DMS79 (cell line): ENCODE data around the gene NAPEPLD.
A peak's percentile ranks its signal among the peaks of the same experiment; 100 is the strongest.
"Not testable (repeated sequence)": the region's sequence is repeated elsewhere in the genome, so short reads cannot be mapped to it uniquely, and the experiment has no call there.

Experiments
- DNase-seq: peaks from one replicate; lab custom pipeline; 2025; lab: John Stamatoyannopoulos, UW

Gene NAPEPLD

DNA sequence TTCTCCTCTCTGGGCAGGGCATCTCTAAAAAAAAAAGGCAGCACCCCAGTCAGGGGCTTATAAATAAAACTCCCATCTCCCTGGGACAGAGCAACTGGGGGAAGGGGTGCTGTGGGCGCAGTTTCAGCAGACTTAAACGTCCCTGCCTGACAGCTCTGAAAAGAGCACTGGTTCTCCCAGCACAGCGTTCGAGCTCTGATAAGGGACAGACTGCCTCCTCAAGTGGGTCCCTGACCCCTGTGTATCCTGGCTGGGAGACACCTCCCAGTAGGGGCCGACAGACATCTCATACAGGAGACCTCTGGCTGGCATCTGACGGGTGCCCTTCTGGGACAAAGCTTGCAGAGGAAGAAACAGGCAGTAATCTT, 42.2 kb downstream of the NAPEPLD start:
- DNase-seq = not testable (repeated sequence)

DNA sequence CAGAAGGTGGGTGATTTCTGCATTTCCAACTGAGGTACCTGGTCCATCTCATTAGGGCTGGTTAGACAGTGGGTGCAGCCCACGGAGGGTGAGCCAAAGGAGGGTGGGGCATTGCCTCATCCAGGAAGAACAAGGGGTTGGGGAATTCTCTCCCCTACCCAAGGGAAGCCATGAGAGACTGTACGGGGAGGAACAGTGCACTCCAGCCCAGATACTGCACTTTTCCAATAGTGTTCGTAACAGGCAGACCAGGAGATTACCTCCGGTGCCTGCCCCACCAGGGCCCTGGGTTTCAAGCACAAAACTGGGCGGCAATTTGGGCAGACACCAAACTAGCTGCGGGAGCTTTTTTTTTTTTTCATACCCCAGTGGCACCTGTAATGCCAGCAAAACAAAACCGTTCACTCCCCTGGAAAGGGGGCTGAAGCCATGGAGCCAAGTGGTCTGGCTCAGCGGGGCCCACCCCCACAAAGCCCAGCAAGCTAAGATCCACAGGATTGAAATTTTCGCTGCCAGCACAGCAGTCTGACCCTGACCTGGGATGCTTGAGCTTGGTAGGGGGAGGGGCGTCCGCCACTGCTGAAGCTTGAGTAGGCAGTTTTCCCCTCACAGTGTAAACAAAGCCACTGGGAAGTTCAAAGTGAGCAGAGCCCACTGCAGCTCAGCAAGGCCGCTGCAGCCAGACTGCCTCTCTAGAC, 42.7 kb downstream of the NAPEPLD start:
- DNase-seq = no peak

DNA sequence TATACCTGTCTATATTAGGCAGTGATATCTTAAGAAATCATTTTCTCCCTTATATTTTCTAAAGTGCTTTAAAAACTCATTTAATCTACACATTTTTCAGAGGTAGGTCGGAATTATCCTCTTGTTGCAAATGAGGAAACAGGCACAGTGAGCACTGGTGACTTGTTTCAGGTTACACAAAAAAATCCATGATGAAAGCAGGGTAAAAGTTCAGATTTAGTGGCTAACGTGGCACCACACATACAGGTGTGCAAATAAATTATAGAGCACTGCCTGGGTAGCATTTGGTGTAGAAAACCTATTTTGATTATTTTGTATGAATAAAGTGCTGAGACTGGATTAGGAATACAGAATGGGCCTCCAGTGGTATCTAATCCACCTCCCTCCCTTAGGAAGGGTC, 47.4 kb downstream of the NAPEPLD start:
- DNase-seq = no peak

DNA sequence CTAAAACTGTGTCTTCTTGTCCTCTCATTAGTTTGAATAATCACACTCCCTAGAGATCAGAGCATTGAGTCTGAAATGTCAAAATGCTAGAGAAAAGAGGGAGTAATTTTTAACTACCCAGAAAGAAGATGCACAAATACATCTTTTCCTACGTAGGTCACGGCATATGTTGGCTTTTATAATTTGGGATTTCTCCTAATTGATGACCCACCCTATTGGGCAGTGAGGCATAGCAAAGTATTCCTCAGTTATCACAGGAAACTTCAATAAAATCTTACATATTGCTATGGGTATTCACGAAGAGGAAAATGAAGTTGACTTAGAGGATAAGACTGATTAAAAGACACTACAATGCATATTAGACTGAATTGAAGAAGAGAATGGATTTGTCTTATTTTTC, 48.6 kb downstream of the NAPEPLD start:
- no peak for DNase-seq

DNA sequence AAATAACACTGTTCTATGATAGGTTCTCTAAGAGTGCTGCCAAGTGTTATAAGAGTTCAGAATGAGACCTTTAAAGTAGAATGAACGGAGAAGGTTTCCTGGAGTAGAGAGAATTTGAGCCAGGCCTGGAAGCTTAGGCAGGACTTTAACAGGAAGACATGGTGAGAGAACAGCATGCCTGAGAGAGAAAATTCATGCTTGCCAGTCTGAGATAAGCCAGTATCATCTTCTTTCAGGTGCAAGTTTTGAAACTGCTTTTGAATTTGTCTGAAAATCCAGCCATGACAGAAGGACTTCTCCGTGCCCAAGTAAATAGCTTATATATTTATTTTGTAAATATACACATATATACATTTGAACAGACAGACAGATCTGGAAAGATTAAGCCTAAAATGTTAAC, 51.9 kb downstream of the NAPEPLD start:
- no peak for DNase-seq

DNA sequence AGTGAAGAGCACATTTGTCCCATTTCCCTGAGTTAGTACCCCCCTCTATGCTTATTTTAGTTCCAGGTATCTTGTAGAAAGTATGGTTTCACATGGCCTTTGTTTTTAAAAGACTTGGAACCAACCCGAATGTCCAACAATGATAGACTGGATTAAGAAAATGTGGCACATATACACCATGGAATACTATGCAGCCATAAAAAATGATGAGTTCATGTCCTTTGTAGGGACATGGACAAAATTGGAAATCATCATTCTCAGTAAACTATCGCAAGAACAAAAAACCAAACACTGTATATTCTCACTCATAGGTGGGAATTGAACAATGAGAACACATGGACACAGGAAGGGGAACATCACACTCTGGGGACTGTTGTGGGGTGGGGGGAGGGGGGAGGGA, 53.3 kb downstream of the NAPEPLD start:
- DNase-seq = not testable (repeated sequence)

DNA sequence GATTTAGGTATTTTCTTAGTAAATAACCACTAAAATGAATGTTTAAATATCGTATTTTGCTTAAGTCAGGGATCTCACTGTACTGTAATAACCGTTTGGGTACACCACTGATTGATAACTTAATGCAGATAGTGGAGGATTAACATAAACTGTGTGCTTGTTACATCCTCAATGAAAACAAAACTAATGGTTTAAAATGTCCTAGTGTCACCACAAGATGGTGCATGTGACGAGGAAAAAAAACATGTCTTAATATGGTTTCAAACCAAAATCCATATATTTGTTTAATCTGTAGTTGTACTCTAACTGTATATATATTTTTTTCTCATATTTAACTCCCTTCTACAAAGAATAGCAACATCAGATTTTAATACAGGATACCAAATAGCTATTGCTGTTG, 54.8 kb downstream of the NAPEPLD start:
- no peak for DNase-seq

DNA sequence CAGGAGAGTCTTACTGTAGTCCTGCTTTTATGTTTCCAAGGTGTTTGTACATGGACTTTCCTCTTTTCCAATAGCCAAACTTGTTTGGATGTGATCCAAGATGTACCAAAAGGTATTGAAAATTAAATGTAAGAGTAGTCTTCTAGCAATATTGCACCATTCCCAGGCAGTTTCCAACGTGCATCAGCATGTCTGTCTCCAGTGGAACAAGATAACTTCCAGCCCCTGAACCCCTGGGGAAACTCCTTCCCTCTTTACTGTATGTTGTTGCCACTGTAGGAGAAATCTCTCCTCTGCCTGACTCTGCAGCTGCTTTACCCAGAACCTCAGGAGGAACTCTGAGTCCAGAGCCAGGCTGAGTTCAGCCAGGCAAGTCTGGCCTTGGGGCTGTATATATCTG, 55.5 kb downstream of the NAPEPLD start:
- no peak for DNase-seq

DNA sequence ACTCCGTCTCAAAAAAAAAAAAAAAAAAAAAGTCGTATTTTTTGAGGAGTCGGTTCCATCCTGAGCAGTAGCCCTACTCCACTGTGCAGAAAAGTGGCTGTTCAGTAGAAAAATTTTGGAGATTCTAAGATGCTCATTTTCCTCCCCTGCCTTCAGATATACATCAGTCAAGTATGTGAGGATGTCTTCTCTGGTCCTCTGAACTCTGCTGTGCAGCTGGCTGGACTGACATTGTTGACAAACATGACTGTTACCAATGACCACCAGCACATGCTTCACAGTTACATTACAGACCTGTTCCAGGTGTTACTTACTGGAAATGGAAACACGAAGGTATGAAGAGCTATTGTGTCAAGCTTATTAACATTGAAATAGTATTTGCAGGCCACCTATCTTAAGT, 56.6 kb downstream of the NAPEPLD start:
- DNase-seq = not testable (repeated sequence)

DNA sequence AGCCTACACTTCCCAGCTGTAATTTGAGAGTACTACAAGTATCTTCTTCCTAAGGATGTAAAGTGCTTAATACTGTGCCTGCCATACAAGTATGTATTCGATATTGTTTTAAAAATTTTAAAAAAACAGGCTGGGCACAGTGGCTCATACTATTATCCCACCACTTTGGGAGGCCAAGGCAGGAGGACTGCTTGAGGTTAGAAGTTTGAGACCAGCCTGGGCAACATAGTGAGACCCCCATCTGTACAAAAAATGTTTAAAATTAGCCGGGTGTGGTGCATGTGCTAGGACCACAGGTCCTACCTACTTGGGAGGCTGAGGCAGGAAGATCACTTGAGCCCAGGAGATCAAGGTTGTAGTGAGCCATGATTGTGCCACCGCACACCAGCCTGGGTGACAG, 65.7 kb downstream of the NAPEPLD start:
- no peak for DNase-seq

DNA sequence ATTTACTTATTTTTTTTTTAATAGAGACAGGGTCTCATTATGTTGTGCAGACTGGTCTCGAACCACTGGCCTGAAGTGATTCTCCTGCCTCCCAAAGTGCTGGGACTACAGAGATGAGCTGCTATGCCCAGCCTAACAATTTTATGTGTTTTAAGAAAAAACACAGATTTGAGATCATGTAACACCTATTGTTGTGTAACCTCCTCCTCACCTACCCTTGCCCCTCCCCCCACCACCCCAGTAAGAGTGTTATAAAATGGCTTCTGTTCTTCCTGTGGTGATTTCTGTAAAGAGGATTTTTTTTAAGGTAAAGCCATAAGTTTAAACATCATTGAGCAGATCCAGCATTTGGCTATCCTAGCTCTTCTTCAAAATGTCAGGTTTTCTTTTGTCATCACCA, 66.4 kb downstream of the NAPEPLD start:
- DNase-seq = no peak

DNA sequence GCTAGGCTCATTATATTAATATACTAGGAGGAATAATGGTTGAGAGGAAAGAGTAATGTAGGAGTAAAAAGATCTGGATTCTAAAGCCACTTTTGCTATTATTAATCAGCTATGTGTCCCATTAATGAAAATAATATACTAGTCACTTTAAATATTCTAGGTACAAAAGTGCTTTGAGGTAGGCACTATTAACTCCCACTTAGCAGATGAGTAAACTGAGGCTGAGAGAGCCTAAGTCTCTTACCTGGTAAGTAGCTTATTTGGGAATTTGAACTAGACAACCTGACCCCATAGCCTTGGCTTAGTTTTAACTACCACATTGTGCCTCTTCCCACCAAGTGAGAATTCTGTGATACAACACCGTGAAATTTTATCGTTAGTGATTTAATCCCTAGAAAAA, 68.0 kb downstream of the NAPEPLD start:
- DNase-seq = no peak

DNA sequence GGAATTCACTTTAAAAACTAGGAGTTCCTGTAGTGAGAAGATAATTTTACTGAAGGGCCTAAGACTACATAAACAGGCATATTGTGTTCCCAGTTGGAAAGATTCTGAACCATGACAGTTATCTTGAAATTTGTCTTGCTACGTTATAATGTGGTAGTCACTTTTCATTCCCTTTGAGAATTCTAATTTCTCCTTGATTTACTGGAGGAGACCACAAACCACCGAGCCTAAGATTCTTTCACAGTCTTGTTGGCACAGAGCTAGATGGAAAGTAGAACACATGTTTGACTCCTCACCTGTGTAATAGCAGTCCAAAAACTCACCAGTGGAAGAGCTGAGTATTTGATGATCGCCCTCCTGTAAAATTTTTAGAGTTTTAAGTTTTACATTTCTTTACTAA, 69.1 kb downstream of the NAPEPLD start:
- DNase-seq = no peak

DNA sequence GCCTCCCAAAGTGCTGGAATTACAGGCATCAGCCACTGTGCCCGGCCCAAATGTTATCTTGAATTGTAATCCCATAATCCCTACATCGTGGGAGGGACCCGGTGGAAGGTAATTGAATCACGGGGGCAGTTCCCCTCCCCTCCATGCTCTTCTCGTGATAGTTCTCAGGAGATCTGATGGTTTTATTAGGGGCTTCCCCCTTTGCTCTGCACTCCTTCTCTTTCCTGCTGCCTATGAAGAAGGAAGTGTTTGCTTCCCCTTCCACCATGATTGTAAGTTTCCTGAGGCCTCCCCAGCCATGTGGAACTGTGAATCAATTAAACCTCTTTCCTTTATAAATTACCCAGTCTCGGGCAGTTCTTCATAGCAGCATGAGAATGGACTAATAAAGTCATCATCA, 70.7 kb downstream of the NAPEPLD start:
- DNase-seq = not testable (repeated sequence)

DNA sequence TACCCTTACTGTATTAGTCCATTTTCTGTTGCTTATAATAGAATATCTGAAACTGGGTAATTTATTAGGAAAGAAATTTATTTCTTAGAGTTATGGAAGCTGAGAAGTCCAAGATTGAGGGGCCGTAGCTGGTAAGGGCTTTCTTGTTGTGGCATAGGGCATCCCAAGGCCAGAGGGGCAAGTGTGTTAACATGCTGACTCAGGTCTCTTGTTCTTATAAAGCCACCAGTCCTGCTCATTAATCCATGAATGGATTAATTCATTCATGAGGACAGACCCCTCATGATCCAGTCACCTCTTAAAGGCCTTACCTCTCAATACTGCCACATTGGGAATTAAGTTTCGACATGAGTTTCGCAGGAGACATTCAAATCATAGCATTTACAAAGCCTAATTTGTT, 71.6 kb downstream of the NAPEPLD start:
- no peak for DNase-seq

DNA sequence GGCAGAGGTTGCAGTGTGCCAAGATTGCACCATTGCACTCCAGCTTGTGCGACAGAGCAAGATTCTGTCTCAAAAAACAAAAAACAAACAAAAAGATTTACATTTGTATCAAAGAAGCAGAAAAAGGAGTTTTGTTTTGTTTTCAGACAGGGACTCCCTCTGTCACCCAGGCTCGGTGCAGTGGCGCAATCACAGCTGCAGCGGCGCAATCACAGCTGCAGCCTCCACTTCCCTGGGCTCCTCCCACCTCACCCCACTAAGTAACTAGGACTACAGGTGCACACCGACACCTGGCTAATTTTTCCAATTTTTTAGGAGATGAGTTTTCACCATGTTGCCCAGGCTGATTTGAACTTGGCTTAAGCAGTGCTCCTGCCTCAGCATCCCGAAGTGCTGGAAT, 72.1 kb downstream of the NAPEPLD start:
- no peak for DNase-seq

DNA sequence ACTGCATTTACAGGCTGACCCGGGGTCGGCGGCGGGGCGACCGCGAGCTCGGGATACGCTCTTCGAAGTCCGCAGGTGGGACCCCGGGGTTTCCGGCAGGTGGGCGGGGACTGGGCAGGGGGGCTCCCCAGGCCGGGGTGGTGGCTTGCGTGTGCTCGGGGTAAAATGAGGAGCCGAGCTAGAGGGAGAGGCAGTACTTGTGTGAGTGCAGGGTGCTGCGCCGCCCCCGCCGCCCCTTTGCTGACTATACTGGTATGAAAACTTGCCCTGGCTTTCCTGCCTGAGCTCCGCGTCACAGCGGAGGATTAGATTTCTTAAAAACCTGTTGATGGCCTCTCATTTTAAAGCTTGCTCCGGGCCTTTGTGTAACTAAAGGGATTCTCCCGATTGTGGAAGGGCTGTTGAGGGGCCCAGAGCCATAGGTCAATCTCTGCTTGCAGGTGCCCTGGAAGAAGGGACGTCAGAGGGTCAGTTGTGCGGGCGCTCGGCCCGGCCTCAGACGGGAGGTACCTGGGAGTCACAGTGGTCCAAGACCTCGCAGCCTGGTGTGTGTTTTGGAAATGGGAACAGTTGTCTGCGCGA, 73.5 kb downstream of the NAPEPLD start:
- peak; percentile 41 for DNase-seq

DNA sequence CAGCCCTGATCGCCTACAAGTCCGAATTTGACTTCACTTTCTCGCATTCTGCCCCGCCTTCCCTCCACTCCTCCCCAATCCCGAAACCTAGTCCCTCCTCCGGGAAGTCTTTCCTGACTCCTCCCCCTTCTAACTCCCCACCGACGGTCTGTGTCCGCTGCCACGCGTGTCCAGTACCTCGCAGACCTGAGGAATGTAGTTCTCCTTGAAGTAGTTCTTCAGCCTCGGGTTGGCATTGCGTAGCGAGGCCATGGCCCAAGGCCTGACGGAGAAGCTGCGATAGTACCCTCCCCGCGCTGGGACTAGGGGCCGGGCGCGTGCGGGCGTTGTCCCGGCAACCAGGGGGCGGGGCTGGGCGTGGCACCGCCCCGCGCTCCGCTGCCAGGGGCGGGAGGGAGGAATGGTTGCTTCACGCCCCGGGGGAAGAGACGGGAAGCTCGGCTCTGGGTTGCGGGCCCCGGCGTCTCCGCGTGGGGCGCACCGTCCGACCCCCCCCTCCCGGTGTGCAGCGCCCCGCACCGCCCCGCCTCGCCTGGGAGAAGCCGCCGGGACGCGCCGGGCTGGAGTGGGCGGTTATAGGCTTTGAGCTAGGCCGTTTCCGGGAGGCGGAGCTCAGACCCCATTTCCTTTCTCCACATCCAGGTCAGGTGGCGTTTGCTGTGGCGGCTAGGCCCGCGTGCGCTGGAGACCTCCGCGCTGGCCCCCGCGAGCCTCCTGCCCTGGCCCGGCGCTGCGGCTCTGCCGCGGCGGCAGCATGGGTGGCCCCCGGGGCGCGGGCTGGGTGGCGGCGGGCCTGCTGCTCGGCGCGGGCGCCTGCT, 74.2 kb downstream of the NAPEPLD start, which contains the start of the genes ARMC10 and FBXL13:
ARMC10 (plus strand) TSS at position 622 of the 818 bp plus-strand sequence; CDS start at position 755, 133 bp downstream.
FBXL13 (minus strand) TSS at position 278 of the 818 bp plus-strand sequence.
- peak; percentile 83 for DNase-seq

DNA sequence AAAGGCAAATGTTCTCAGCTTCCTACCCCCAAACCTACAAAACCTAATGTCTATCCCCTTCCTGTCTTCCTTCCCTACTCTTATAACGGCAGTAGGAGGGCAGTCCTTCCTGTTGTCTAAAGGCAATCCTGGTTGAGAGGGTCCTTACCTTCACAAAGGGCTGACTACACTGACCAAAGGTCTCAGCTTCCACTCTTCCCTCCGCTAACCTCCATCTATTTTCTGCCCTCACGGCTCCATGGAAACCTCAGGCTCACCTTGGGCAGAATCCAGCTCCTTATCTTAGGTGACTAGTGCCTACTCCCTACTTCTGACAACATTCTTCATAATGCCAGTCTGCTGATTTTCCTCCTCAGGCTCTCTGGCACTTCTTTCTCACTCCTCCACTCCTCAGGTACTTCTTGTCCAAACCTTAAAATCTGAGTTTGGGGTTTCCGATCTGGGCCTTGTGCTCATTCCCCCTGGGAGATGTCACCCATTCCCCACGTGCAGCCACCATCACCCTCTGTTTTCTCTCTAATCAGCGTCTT, 74.8 kb downstream of the NAPEPLD start:
- DNase-seq = no peak

DNA sequence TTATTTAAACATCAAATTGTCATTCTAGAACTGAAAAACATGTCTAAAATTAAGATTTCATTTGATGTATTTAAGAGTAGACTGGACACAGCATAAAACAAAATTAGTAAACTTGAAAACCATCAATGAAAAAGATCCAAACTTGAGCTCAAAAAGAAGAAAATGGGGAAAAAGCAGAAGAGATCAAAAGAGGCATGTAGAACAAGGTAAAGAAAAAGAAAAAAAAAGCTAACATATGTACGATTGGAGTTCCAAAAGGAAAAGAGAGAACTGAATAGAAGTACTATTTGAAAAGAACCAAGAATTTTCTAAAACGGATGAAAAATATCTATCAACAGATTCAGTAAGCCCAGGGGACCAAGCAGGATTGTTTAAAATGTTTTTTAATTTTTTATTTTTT, 77.9 kb downstream of the NAPEPLD start:
- no peak for DNase-seq

DNA sequence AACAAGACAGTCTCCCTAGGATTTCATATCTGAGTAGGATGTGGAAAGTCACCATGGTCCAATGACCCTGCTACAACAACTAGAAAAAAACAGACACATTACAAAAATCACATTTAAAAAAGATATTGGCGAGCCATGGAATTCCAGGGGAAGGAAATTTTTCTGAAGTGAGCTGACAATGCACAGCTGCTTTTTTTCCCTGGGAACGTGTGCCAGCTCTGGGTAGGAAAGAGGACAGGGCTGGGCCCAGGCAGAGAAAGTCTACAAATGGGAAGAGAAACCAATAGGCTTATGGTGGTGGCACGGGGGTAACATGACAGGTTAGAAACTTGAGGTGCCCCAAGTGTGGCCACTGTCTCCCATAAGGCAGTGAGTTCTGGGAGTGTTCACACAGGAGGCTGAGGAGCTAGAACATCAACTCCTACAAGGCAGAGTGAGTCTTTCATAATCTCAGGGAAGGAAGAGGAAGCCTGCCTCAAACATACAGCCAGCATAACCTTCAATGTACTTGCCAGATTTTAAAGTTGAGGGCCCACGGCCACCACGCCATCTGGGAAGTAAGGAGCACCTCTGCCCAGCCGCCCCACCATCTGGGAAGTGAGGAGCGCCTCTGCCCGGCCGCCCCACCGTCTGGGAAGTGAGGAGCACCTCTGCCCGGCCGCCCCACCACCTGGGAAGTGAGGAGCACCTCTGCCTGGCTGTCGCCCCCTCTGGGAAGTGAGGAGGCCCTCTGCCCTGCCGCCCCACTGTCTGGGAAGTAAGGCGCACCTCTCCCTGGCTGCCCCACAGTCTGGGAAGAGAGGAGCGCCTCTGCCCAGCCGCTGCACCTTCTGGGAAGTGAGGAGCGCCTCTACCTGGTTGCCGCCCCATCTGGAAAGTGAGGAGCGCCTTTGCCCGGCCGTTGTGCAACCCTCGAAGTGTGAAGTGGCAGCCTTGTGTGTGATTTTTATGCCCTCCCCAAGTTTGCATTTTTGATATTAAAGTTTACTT, 80.2 kb downstream of the NAPEPLD start:
- no peak for DNase-seq

DNA sequence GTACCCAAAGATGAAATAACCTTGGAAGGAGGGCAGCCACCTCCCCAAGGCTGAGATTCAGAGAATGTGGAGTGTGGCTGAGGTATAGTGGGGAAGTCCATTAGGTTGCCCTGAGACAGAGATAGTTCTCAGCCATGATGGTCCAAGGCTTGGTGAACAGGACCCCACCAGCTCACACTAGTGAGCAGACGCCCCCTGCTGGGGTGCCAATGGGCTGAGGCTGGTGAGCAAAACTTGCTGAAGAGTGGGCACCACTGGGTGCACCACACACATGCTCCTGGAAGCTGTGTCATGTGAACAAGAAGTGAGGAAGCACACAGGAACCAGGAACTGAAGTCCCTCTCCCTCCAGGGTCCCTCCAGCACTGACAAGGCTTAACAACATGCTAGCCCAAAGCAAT, 83.2 kb downstream of the NAPEPLD start:
- DNase-seq = no peak
